ENCODE data around the gene ACAA2.

GRCh38 chr18:49747876-49748275 lies 65.5 kb downstream of the ACAA2 start:
- TF ChIP-seq TCF4 (CRISPR knock-in tag; IDR thresholded peaks at IDR 0.05; ENCODE audit: borderline replicate concordance) (no peak), PATZ1 (CRISPR knock-in tag; IDR thresholded peaks at IDR 0.05; ENCODE audit: borderline replicate concordance) (no peak), ZFP30 (CRISPR knock-in tag; IDR thresholded peaks at IDR 0.05) (no peak), ZNF565 (CRISPR knock-in tag; conservative IDR thresholded peaks at IDR 0.05; ENCODE audit: low read depth) (no peak), ZFP3 (CRISPR knock-in tag; IDR thresholded peaks at IDR 0.05) (no peak), TSHZ2 (CRISPR knock-in tag; IDR thresholded peaks at IDR 0.05) (no peak), ISL1 (CRISPR knock-in tag; IDR thresholded peaks at IDR 0.05) (no peak), ARNTL (CRISPR knock-in tag; IDR thresholded peaks at IDR 0.05; ENCODE audit: borderline replicate concordance, low read depth) (no peak), ZNF8 (CRISPR knock-in tag; IDR thresholded peaks at IDR 0.05) (no peak), BACH2 (CRISPR knock-in tag; IDR thresholded peaks at IDR 0.05; ENCODE audit: borderline replicate concordance) (no peak), ZC3H10 (CRISPR knock-in tag; IDR thresholded peaks at IDR 0.05) (no peak), CSRNP3 (CRISPR knock-in tag; IDR thresholded peaks at IDR 0.05) (no peak)
